HCT116 (cell line): ENCODE results near the gene MYH1. TPM values are rescaled to one million over a fixed set of nuclear protein-coding genes. Genes with fewer than 3 reads are reported as not detected.

Experiments
- ATAC-seq: fragments of 200-7000 bp; cut with Tn5 transposase; 2 replicates; pipeline ENCODE4 v1.9.1; 2020; ENCODE audit warnings: mild to moderate bottlenecking, moderate library complexity
- BruUV-seq: library from RNA; stranded (reverse); fragments of 400-500 nt; replicated peaks from 2 replicates; lab custom pipeline; 2021; lab: Mats Ljungman, UMichigan
- CTCF ChIA-PET: fragments of 300-600 bp; sonication (Branson Sonifier 250); formaldehyde crosslinking; loops from one replicate; lab custom pipeline; 2021; ENCODE audit warnings: antibody characterized with exemption; lab: Charles Lee
- POLR2A ChIA-PET: fragments of 300-600, 350-600 bp; sonication (Branson Sonifier 250); formaldehyde crosslinking; loops from one replicate; lab custom pipeline; 2021; ENCODE audit warnings: antibody characterized with exemption; lab: Charles Lee
- RAD21 ChIA-PET, 2 experiments: fragments of 300-600 bp; sonication (Branson Sonifier 250); formaldehyde crosslinking; loops; one replicate each; lab custom pipeline; 2023; ENCODE audit warnings: low total read pairs in 2 of 2; ENCODE audit not compliant: uncharacterized antibody in 2 of 2, unreplicated experiment in 2 of 2, low non-redundant PET in 1 of 2; lab: Charles Lee
- DNase-seq: peaks from one replicate; pipeline ENCODE4 v3.0.0-alpha.2; 2010; ENCODE audit warnings: low read depth, low spot score
- H2AFZ ChIP-seq: fragments of 200-600 bp; shearing (Covaris generic), sonication (generic); 2 replicates; pipeline ENCODE4 v1.6.1; 2017; ENCODE audit warnings: low read depth, mixed run types, mixed read lengths, antibody characterized with exemption, low read length; ENCODE audit not compliant: poor library complexity, severe bottlenecking
- H3K27ac ChIP-seq: 2 replicates; pipeline ENCODE4 v1.5.1; 2012; ENCODE audit warnings: low read depth, low read length
- H3K27me3 ChIP-seq: fragments of 200-600 bp; sonication (generic); 2 replicates; pipeline ENCODE4 v1.6.1; 2016; ENCODE audit warnings: mixed run types, low read length, mixed read lengths; ENCODE audit not compliant: insufficient read depth
- H3K36me3 ChIP-seq, 2 experiments: fragments of 200-500 bp in 1 of 2; fragments of 200-600 bp in 1 of 2; sonication (Bioruptor generic) in 1 of 2; sonication (generic) in 1 of 2; 2 replicates each; pipeline versions ENCODE4 v1.5.1 to v1.6.1; 2014 to 2016; ENCODE audit warnings: low read length in 2 of 2, inconsistent platforms in 1 of 2, mixed read lengths in 1 of 2, mixed run types in 1 of 2; ENCODE audit not compliant: insufficient read depth in 2 of 2, control insufficient read depth in 1 of 2
- H3K4me1 ChIP-seq, 2 experiments: fragments of 200-600 bp in 1 of 2; sonication (generic) in 1 of 2; 2 replicates each; pipeline versions ENCODE4 v1.5.1 to v1.6.1; 2012 to 2017; ENCODE audit warnings: low read length in 2 of 2, inconsistent platforms in 1 of 2, mild to moderate bottlenecking in 1 of 2, mixed read lengths in 1 of 2, mixed run types in 1 of 2, moderate library complexity in 1 of 2; ENCODE audit not compliant: insufficient read depth in 2 of 2, control insufficient read depth in 1 of 2
- H3K4me2 ChIP-seq: fragments of 200-600 bp; sonication (generic); 2 replicates; pipeline ENCODE4 v1.6.1; 2017; ENCODE audit warnings: mixed run types, low read length, mixed read lengths
- H3K4me3 ChIP-seq, 2 experiments: fragments of 200-600 bp in 1 of 2; sonication (generic) in 1 of 2; replicated peaks in 1 of 2; 2 replicates each; pipeline ENCODE4 v1.5.1; 2011 to 2016; ENCODE audit warnings: low read length in 2 of 2, control low read depth in 1 of 2, low read depth in 1 of 2, mild to moderate bottlenecking in 1 of 2, mixed read lengths in 1 of 2, mixed run types in 1 of 2
- H3K79me2 ChIP-seq: fragments of 200-600 bp; sonication (generic); 2 replicates; pipeline ENCODE4 v1.6.1; 2017; ENCODE audit warnings: mild to moderate bottlenecking, mixed run types, low read length, moderate library complexity, mixed read lengths; ENCODE audit not compliant: insufficient read depth
- H3K9ac ChIP-seq: fragments of 200-600 bp; sonication (generic); 2 replicates; pipeline ENCODE4 v1.6.1; 2016; ENCODE audit warnings: low read length, mixed read lengths
- H3K9me2 ChIP-seq: fragments of 200-600 bp; sonication (generic), shearing (Covaris generic); 2 replicates; pipeline ENCODE4 v1.6.1; 2017; ENCODE audit warnings: mixed run types, mild to moderate bottlenecking, moderate library complexity; ENCODE audit not compliant: insufficient read depth
- H3K9me3 ChIP-seq, 2 experiments: fragments of 200-500 bp in 1 of 2; fragments of 200-600 bp in 1 of 2; sonication (Bioruptor generic) in 1 of 2; sonication (generic) in 1 of 2; 2 replicates each; pipeline ENCODE4 v1.6.1; 2014 to 2017; ENCODE audit warnings: low read length in 2 of 2, mixed read lengths in 2 of 2, inconsistent platforms in 1 of 2, low read depth in 1 of 2, mild to moderate bottlenecking in 1 of 2, mixed run types in 1 of 2, moderate library complexity in 1 of 2; ENCODE audit not compliant: control insufficient read depth in 1 of 2, insufficient read depth in 1 of 2
- H4K20me1 ChIP-seq: fragments of 200-600 bp; sonication (generic), shearing (Covaris generic); 2 replicates; pipeline ENCODE4 v1.6.1; 2017; ENCODE audit warnings: mixed run types, mild to moderate bottlenecking, moderate library complexity; ENCODE audit not compliant: insufficient read depth
- ATF3 ChIP-seq: IDR thresholded peaks from 2 replicates; pipeline ENCODE4 v1.6.1; 2012
- CBX3 ChIP-seq: IDR thresholded peaks from 2 replicates; pipeline ENCODE4 v1.6.1; 2012; ENCODE audit warnings: low read depth
- CTCF ChIP-seq, 3 experiments: fragments of 200-600 bp in 1 of 3; sonication (generic) in 1 of 3; IDR thresholded peaks in 2 of 3; conservative IDR thresholded peaks in 1 of 3; 2 replicates each; pipeline ENCODE4 v1.5.1; 2012 to 2017; ENCODE audit warnings: low read depth in 2 of 3, low read length in 2 of 3, antibody characterized with exemption in 1 of 3, borderline replicate concordance in 1 of 3, control low read depth in 1 of 3, mild to moderate bottlenecking in 1 of 3, mixed read lengths in 1 of 3, mixed run types in 1 of 3, moderate library complexity in 1 of 3; ENCODE audit not compliant: insufficient read depth in 1 of 3
- EGR1 ChIP-seq: IDR thresholded peaks from 2 replicates; pipeline ENCODE4 v1.6.1; 2012; ENCODE audit warnings: low read depth
- ELF1 ChIP-seq: IDR thresholded peaks from 2 replicates; pipeline ENCODE4 v1.6.1; 2012; ENCODE audit warnings: low read depth, borderline replicate concordance
- EZH2 ChIP-seq: fragments of 200-600 bp; sonication (generic); IDR thresholded peaks from 2 replicates; pipeline ENCODE4 v1.6.1; 2017; ENCODE audit warnings: antibody characterized with exemption, mixed run types
- EZH2phosphoT487 ChIP-seq: fragments of 200-600 bp; IDR thresholded peaks from 2 replicates; pipeline ENCODE4 v1.6.1; 2018; ENCODE audit warnings: antibody characterized with exemption, borderline replicate concordance
- FOSL1 ChIP-seq: IDR thresholded peaks from 2 replicates; pipeline ENCODE4 v1.6.1; 2012; ENCODE audit warnings: low read depth
- JUND ChIP-seq: IDR thresholded peaks from 2 replicates; pipeline ENCODE4 v1.6.1; 2012
- POLR2A ChIP-seq: IDR thresholded peaks from 2 replicates; pipeline ENCODE4 v1.7.0; 2011; ENCODE audit warnings: borderline replicate concordance; ENCODE audit not compliant: insufficient read depth, insufficient read length; ENCODE audit errors: extremely low read depth
- TCF7L2 ChIP-seq: IDR thresholded peaks from 2 replicates; pipeline ENCODE4 v1.7.0; 2011; ENCODE audit warnings: borderline replicate concordance, inconsistent platforms; ENCODE audit not compliant: insufficient read depth, insufficient read length; ENCODE audit errors: extremely low read depth
- YY1 ChIP-seq: IDR thresholded peaks from 2 replicates; pipeline ENCODE4 v1.6.1; 2011; ENCODE audit warnings: low read length, low read depth, moderate library complexity, mild to moderate bottlenecking; ENCODE audit not compliant: insufficient replicate concordance; ENCODE audit errors: extremely low read depth
- ZNF274 ChIP-seq: fragments of 200-500 bp; sonication (Bioruptor generic); IDR thresholded peaks from 2 replicates; pipeline ENCODE4 v1.6.1; 2014; ENCODE audit warnings: mild to moderate bottlenecking, low read depth, low read length, inconsistent platforms
- intact Hi-C: fragments of 100-400 bp; cut with micrococcal nuclease; formaldehyde crosslinking; loops from 2 replicates; pipeline ENCODE4 v1.10.0; 2022
- total RNA-seq: library from RNA; stranded (reverse); gene quantifications from one replicate; pipeline ENCODE4 v1.2.1, GENCODE V29; 2021; ENCODE audit not compliant: unreplicated experiment
- TF ChIP-seq, protein P1 (sequence below): IDR thresholded peaks from 2 replicates; pipeline ENCODE4 v1.6.1; 2012; ENCODE audit warnings: low read depth

MYH1 gene
- total RNA-seq, 1 experiment from 2014 or later = not detected

- no TSS peak for BruUV-seq
- no peak for TF ChIP-seq ZNF274
- no peak for TF ChIP-seq CBX3
- TF ChIP-seq JUND = no peak
- no peak for TF ChIP-seq EZH2phosphoT487
- TF ChIP-seq FOSL1 = no peak
- no peak for TF ChIP-seq EGR1
- no peak for TF ChIP-seq ELF1
- no peak for TF ChIP-seq ATF3
- no peak for TF ChIP-seq TCF7L2
- Histone ChIP-seq H3K36me3 (no peaks in the 10 kb centered on the region), H3K27ac (no peak overlapping the region), H3K4me3 (no peak overlapping the region), H2AFZ (no peak overlapping the region), H3K27me3 (peaks cover 9% of the 10 kb centered on the region), H4K20me1 (no peaks in the 10 kb centered on the region), H3K9me2 (no peaks in the 10 kb centered on the region), H3K9me3 (no peaks in the 10 kb centered on the region), H3K79me2 (no peaks in the 10 kb centered on the region), H3K4me2 (no peak overlapping the region), H3K9ac (no peak overlapping the region), H3K4me1 (no peaks in the 10 kb centered on the region)
- POLR2A ChIA-PET = no interaction called here
- intact Hi-C loops = loop anchor here (5.0 kb wide), 1 partner anchor 39 kb away; no protein-coding TSS in a partner anchor
- DNase-seq = no peak
- ATAC-seq = no peak
- CTCF ChIA-PET = no interaction called here
- RAD21 ChIA-PET = no interaction called here
Observed at GRCh38 chr17:10526517-10526916, 8.2 kb upstream of the MYH1 start.

DNA sequence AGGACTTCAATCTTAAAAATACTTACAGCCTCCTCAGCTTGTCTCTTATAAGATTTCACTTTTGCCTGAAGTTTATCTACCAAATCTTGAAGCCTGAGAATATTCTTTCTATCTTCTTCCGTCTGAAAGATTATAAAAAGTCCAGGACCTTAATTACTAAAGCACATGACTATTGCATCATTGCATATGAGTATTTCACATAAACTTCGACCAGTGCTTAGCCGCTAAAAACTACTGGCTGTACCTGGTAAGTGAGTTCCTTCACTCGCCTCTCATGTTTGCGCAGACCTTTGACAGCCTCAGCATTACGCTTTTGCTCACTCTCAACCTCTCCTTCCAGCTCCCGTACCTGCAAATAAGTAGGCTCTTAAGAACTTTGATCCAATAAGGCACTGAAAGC, 4.7 kb upstream of the MYH1 start:
- no peak for TF ChIP-seq EZH2
- no peak for TF ChIP-seq CTCF (IDR thresholded peaks at IDR 0.05 in 2 of 3, conservative IDR thresholded peaks at IDR 0.05 in 1 of 3; ENCODE audit: borderline replicate concordance in 1 of 3, insufficient read depth in 1 of 3, low read depth in 2 of 3, low read length in 2 of 3)
- TF ChIP-seq EZH2phosphoT487 = no peak
- no peak for TF ChIP-seq POLR2A
- TF ChIP-seq ZNF274 = no peak
- TF ChIP-seq, protein P1, sequence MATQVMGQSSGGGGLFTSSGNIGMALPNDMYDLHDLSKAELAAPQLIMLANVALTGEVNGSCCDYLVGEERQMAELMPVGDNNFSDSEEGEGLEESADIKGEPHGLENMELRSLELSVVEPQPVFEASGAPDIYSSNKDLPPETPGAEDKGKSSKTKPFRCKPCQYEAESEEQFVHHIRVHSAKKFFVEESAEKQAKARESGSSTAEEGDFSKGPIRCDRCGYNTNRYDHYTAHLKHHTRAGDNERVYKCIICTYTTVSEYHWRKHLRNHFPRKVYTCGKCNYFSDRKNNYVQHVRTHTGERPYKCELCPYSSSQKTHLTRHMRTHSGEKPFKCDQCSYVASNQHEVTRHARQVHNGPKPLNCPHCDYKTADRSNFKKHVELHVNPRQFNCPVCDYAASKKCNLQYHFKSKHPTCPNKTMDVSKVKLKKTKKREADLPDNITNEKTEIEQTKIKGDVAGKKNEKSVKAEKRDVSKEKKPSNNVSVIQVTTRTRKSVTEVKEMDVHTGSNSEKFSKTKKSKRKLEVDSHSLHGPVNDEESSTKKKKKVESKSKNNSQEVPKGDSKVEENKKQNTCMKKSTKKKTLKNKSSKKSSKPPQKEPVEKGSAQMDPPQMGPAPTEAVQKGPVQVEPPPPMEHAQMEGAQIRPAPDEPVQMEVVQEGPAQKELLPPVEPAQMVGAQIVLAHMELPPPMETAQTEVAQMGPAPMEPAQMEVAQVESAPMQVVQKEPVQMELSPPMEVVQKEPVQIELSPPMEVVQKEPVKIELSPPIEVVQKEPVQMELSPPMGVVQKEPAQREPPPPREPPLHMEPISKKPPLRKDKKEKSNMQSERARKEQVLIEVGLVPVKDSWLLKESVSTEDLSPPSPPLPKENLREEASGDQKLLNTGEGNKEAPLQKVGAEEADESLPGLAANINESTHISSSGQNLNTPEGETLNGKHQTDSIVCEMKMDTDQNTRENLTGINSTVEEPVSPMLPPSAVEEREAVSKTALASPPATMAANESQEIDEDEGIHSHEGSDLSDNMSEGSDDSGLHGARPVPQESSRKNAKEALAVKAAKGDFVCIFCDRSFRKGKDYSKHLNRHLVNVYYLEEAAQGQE = no peak
- no peak for TF ChIP-seq TCF7L2
- no peak for TF ChIP-seq ELF1
- no peak for TF ChIP-seq YY1
- TF ChIP-seq, all 23 proteins: peak for 0
- Histone ChIP-seq H3K4me1 (no peaks in the 10 kb centered on the region), H4K20me1 (no peaks in the 10 kb centered on the region), H3K9me2 (no peaks in the 10 kb centered on the region), H2AFZ (no peak overlapping the region), H3K79me2 (no peaks in the 10 kb centered on the region), H3K4me2 (no peak overlapping the region), H3K9ac (no peak overlapping the region), H3K9me3 (no peaks in the 10 kb centered on the region), H3K27me3 (peaks cover 39% of the 10 kb centered on the region), H3K36me3 (no peaks in the 10 kb centered on the region), H3K4me3 (no peak overlapping the region), H3K27ac (no peak overlapping the region)
- no peak for ATAC-seq
- ChIA-PET CTCF (no interaction called here), RAD21 (no interaction called here), POLR2A (no interaction called here)
- intact Hi-C loops = no loop called here
- no peak for DNase-seq
- BruUV-seq = no TSS peak
